Activated CD8-positive, alpha-beta T cell treated with anti-CD3 and anti-CD28 coated beads for 36 hours (primary cell): Measurements from ENCODE around the gene CCND1. TPM values are rescaled to one million over a fixed set of nuclear protein-coding genes. Genes with fewer than 3 reads are reported as not detected.

Experiments used
- ATAC-seq: fragments of 200-7000 bp; cut with Tn5 transposase; one replicate; pipeline ENCODE4 v1.10.0; 2021; ENCODE audit warnings: mild to moderate bottlenecking, moderate library complexity
- CTCF ChIA-PET: fragments of 350-600 bp; sonication (Branson Sonifier 250); formaldehyde crosslinking; loops from one replicate; lab custom pipeline; 2021; ENCODE audit warnings: antibody characterized with exemption; lab: Charles Lee
- POLR2A ChIA-PET: fragments of 350-600 bp; sonication (Branson Sonifier 250); formaldehyde crosslinking; loops from one replicate; lab custom pipeline; 2021; ENCODE audit warnings: antibody characterized with exemption; lab: Charles Lee
- DNase-seq: peaks from one replicate; pipeline ENCODE4 v3.0.0-alpha.2; 2020
- H3K27ac Mint-ChIP-seq: one replicate; pipeline ENCODE4 v1.8.0; 2021; ENCODE audit warnings: mild to moderate bottlenecking, mixed read lengths
- H3K27me3 Mint-ChIP-seq: one replicate; pipeline ENCODE4 v1.8.0; 2021; ENCODE audit warnings: mixed read lengths
- H3K36me3 Mint-ChIP-seq: one replicate; pipeline ENCODE4 v1.8.0; 2021; ENCODE audit warnings: low read depth, mixed read lengths
- H3K4me1 Mint-ChIP-seq: one replicate; pipeline ENCODE4 v1.8.0; 2021; ENCODE audit warnings: low read depth, mixed read lengths
- H3K4me3 Mint-ChIP-seq: one replicate; pipeline ENCODE4 v1.8.0; 2021; ENCODE audit warnings: mild to moderate bottlenecking, moderate library complexity, mixed read lengths
- H3K9me3 Mint-ChIP-seq: one replicate; pipeline ENCODE4 v1.8.0; 2021; ENCODE audit warnings: mixed read lengths
- intact Hi-C: fragments of 100-400 bp; cut with micrococcal nuclease; formaldehyde crosslinking; loops from one replicate; pipeline ENCODE4 v1.10.0; 2022
- total RNA-seq, 2 experiments: library from RNA; stranded (reverse); gene quantifications; one replicate each; pipeline ENCODE4 v1.2.3, GENCODE V29; 2021
- TF ChIP-seq, protein P1 (sequence below): fragments of 200-600 bp; IDR thresholded peaks from one replicate; pipeline ENCODE4 v1.8.0; 2022; ENCODE audit warnings: antibody characterized with exemption, mild to moderate bottlenecking

Gene CCND1
- total RNA-seq, 2 experiments from 2014 or later = 2.8 to 3.3 TPM

DNA sequence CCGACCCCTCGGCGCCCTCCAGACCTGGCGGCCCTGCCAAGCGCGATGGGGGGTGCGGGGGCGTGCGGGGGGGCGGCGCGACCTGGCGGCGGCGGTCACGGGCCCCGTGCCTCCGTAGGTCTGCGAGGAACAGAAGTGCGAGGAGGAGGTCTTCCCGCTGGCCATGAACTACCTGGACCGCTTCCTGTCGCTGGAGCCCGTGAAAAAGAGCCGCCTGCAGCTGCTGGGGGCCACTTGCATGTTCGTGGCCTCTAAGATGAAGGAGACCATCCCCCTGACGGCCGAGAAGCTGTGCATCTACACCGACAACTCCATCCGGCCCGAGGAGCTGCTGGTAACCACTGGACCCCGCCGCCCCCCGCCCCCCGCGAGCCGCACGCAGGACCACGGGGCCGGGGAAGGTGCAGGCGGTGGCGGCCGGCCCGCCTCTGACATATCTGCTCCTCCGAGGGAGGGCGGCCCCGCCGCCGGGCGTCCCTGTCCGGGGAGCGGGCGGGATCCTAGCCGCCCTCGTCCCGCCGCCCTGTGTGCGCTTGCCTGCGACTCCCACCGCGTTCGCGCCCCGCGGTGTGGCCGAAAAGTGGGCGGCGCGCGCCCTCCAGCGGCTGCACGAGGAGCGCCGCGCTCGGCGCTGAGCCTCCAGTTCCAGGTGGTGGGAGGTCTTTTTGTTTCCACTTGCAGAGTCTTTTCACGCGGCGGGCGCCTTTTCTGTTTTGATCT, 2.1 kb downstream of the CCND1 start:
- ATAC-seq = peak; percentile 82
- ChIA-PET CTCF (interaction anchor here (0.9 to 2.4 kb wide), 15 partner anchors 11 to 1386 kb away, joined by 3 to 24 read pairs (median 3); no protein-coding TSS in a partner anchor), POLR2A (interaction anchor here (0.7 to 1.1 kb wide), 2 partner anchors 541 to 596 kb away, joined by 3 read pairs; no protein-coding TSS in a partner anchor)
- no peaks in the 10 kb centered on the region for H3K9me3 Mint-ChIP-seq
- peaks cover 19% of the 10 kb centered on the region for H3K4me1 Mint-ChIP-seq
- peaks cover 24% of the 10 kb centered on the region for H3K27me3 Mint-ChIP-seq
- intact Hi-C loops = loop anchor here (5.0 to 10.0 kb wide), 2 partner anchors 348 to 541 kb away; partner anchors contain the start of gene MYEOV
- TF ChIP-seq, protein P1, sequence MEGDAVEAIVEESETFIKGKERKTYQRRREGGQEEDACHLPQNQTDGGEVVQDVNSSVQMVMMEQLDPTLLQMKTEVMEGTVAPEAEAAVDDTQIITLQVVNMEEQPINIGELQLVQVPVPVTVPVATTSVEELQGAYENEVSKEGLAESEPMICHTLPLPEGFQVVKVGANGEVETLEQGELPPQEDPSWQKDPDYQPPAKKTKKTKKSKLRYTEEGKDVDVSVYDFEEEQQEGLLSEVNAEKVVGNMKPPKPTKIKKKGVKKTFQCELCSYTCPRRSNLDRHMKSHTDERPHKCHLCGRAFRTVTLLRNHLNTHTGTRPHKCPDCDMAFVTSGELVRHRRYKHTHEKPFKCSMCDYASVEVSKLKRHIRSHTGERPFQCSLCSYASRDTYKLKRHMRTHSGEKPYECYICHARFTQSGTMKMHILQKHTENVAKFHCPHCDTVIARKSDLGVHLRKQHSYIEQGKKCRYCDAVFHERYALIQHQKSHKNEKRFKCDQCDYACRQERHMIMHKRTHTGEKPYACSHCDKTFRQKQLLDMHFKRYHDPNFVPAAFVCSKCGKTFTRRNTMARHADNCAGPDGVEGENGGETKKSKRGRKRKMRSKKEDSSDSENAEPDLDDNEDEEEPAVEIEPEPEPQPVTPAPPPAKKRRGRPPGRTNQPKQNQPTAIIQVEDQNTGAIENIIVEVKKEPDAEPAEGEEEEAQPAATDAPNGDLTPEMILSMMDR = peak; percentile 98
- H3K36me3 Mint-ChIP-seq = no peaks in the 10 kb centered on the region
- DNase-seq = peak; percentile 77
- peak overlapping the region; percentile 66 for H3K4me3 Mint-ChIP-seq
- peak overlapping the region; percentile 63 for H3K27ac Mint-ChIP-seq

DNA sequence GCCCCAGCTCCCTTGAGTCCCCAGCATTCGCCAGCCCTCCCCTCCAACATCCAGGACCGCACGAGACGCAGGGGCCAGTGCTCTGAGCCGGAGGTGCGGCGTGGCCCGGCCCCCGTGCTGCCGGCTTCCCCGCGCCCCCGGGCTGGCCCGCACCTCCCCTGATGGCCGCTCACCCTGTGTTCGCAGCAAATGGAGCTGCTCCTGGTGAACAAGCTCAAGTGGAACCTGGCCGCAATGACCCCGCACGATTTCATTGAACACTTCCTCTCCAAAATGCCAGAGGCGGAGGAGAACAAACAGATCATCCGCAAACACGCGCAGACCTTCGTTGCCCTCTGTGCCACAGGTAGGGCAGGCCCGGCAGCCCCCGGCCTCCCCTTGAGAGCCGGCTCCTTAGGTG, 2.7 kb downstream of the CCND1 start:
- DNase-seq (no peak), ATAC-seq (no peak)
- TF ChIP-seq, protein P1 = no peak
- ChIA-PET POLR2A (interaction anchor here (1.3 kb wide), 1 partner anchor 346 kb away, joined by 3 read pairs; no protein-coding TSS in a partner anchor), CTCF (interaction anchor here (0.9 to 2.4 kb wide), 14 partner anchors 14 to 1386 kb away, joined by 3 to 24 read pairs (median 3); no protein-coding TSS in a partner anchor)
- no peaks in the 10 kb centered on the region for H3K9me3 Mint-ChIP-seq
- H3K27me3 Mint-ChIP-seq = peaks cover 21% of the 10 kb centered on the region
- H3K4me1 Mint-ChIP-seq = peaks cover 16% of the 10 kb centered on the region
- H3K27ac Mint-ChIP-seq = no peak overlapping the region
- H3K36me3 Mint-ChIP-seq = no peaks in the 10 kb centered on the region
- intact Hi-C loops = loop anchor here (5.0 to 10.0 kb wide), 2 partner anchors 349 to 541 kb away; partner anchors contain the start of gene MYEOV
- peak overlapping the region; percentile 50 for H3K4me3 Mint-ChIP-seq

DNA sequence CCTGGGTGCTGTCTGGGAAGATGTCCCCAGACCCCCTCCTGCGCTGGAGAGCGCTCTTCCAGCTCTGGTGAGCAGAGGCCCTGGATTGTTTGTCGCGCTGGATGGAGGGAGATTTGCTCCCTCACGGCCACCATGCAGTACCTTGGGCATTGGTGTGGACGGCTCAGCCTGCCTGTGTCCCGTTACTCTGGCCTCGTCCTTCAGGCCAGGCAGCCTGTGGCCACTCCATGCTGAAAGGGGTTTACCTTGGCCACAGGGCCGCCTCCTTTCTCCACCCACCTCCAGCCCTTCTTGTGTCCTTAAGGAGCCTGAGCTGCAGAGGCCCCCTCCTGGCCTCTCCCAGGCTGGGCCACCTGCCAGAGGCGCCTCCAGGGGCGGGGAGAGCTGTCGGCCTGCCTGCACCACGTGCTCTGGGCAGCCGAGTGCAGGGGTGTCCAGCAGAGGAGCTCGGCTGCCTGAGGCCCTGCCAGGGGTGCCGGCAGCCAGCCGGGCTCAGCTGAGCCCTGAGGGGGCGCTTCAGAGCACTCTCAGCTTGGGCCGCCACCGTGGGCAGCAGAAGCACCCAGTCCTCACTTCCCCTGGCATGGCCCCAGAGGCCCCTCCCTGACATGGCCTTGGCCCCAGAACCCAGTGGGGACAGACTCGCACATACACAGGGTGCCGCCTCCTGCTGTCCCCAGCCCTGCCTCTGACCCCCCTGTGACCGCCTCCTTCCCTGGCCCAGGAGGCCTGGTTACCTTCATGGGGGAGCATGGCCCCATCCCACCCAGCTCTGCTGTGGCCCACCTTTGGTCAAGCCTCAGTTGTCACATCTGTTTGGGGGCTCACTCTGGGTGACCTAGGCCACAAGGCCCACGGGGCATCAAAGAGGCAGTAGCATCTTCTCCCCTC, 3.4 kb downstream of the CCND1 start:
- CTCF ChIA-PET = interaction anchor here (0.9 to 2.4 kb wide), 7 partner anchors 15 to 544 kb away, joined by 3 to 24 read pairs (median 3); no protein-coding TSS in a partner anchor

DNA sequence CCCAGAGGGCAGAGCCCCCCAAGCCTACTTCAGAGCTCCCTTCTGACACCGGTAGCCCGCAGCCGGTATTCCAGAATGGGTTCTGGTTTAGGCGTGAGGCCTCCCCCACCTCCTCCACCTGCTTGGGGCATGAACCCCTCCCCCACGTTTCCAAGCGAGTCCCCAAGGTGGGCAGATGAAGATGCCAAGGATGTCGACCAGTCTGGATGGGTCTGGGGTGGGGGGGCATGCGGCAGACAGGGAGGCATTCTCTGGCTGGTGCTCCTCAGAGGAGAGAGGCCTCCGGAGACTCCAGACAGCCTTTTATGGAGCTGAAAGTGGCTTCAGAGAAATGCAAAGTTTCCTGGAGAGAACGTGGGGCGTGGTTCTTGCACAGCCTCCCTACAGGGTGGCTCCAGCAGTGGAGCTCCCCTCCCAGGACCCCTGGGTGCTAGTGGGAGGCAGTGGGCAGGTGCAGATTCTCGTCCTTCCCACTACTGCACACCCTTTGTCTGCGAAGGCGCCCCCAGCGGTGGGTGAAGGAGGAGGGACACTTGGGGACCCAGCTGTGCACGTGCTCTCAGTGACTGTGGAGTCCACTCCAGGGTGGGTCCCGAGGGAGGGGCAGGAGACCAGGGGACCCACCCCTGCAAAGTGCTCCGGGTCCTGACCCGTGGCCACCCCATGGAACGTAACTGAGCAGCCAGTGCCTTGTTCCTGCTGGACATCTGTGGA, 4.2 kb downstream of the CCND1 start:
- ATAC-seq = no peak
- H3K9me3 Mint-ChIP-seq = no peaks in the 10 kb centered on the region
- H3K36me3 Mint-ChIP-seq = no peaks in the 10 kb centered on the region
- peaks cover 12% of the 10 kb centered on the region for H3K27me3 Mint-ChIP-seq
- no peak overlapping the region for H3K27ac Mint-ChIP-seq
- ChIA-PET POLR2A (interaction anchor here (1.3 kb wide), 1 partner anchor 13 kb away, joined by 3 read pairs; no protein-coding TSS in a partner anchor), CTCF (interaction anchor here (1.3 kb wide), 1 partner anchor 26 kb away, joined by 3 read pairs; no protein-coding TSS in a partner anchor)
- TF ChIP-seq, protein P1 = no peak
- H3K4me3 Mint-ChIP-seq = no peak overlapping the region
- intact Hi-C loops = loop anchor here (5.0 to 10.0 kb wide), 2 partner anchors 350 to 543 kb away; partner anchors contain the start of gene MYEOV
- peaks cover 10% of the 10 kb centered on the region for H3K4me1 Mint-ChIP-seq
- no peak for DNase-seq

More for the DNA sequence above, 3.4 kb downstream of the CCND1 start:
- ATAC-seq (no peak), DNase-seq (no peak)
- POLR2A ChIA-PET = interaction anchor here (0.6 to 1.3 kb wide), 3 partner anchors 14 to 1426 kb away, joined by 3 read pairs; no protein-coding TSS in a partner anchor
- no peak overlapping the region for H3K4me3 Mint-ChIP-seq
- no peaks in the 10 kb centered on the region for H3K9me3 Mint-ChIP-seq
- H3K27ac Mint-ChIP-seq = no peak overlapping the region
- H3K4me1 Mint-ChIP-seq = peaks cover 16% of the 10 kb centered on the region
- intact Hi-C loops = loop anchor here (5.0 to 10.0 kb wide), 2 partner anchors 350 to 542 kb away; partner anchors contain the start of gene MYEOV
- H3K27me3 Mint-ChIP-seq = peaks cover 19% of the 10 kb centered on the region
- H3K36me3 Mint-ChIP-seq = no peaks in the 10 kb centered on the region
- TF ChIP-seq, protein P1 = no peak
